SJSA1 (cell line): ENCODE data around the gene ZNF287. TPM values are rescaled to one million over a fixed set of nuclear protein-coding genes. Genes with fewer than 3 reads are reported as not detected.

Experiments used
- DNase-seq, 2 experiments: peaks; one replicate each; pipeline ENCODE4 v3.0.0-alpha.2; 2015 to 2020; ENCODE audit warnings: low spot score in 2 of 2, low read depth in 1 of 2
- H3K27ac ChIP-seq: fragments of 250-450 bp; sonication (Bioruptor Pico); 2 replicates; pipeline ENCODE4 v1.5.1; 2020; ENCODE audit warnings: mild to moderate bottlenecking, moderate library complexity
- H3K27me3 ChIP-seq: fragments of 250-450 bp; sonication (Bioruptor Pico); replicated peaks from 2 replicates; pipeline ENCODE4 v1.5.1; 2020; ENCODE audit warnings: mild to moderate bottlenecking, moderate library complexity
- H3K36me3 ChIP-seq: fragments of 250-450 bp; sonication (Bioruptor Pico); 2 replicates; pipeline ENCODE4 v1.5.1; 2020; ENCODE audit warnings: mild to moderate bottlenecking
- H3K4me1 ChIP-seq: fragments of 250-450 bp; sonication (Bioruptor Pico); replicated peaks from 2 replicates; pipeline ENCODE4 v1.6.1; 2021; ENCODE audit warnings: mild to moderate bottlenecking
- H3K4me3 ChIP-seq: fragments of 250-450 bp; sonication (Bioruptor Pico); 2 replicates; pipeline ENCODE4 v1.5.1; 2020; ENCODE audit warnings: mild to moderate bottlenecking
- H3K9me3 ChIP-seq: fragments of 250-450 bp; sonication (Bioruptor Pico); replicated peaks from 2 replicates; pipeline ENCODE4 v1.5.1; 2020; ENCODE audit warnings: mild to moderate bottlenecking
- total RNA-seq: library from RNA; depleted of rRNA; stranded (reverse); fragments of >200 nt; shearing (Covaris generic); gene quantifications from 2 replicates; pipeline ENCODE4 v1.2.3, GENCODE V29; 2014; rRNA removed

ZNF287 gene
- total RNA-seq, 1 experiment from 2014 or later: 6.4 TPM

DNA sequence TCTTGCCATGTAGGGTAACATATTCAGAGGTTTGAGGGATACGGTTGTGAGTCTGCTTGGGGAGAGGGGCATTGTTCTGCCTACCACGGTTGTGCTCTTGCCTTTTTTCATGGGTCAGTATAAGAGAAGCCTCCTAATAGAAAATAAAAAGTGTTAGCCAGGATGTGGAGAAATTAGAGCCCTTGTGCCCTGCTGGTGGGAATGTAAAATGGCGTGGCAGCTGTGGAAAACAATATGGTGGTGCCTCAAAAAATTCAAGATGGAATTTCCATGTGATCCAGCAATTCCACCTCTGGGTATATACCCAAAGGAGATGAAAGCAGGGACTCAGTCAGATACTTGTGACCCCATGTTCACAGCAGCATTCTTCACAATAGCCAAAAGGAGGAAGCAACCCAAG lies 62.8 kb downstream of the ZNF287 start:
- no peak overlapping the region for H3K27ac ChIP-seq
- H3K36me3 ChIP-seq: no peaks in the 10 kb centered on the region
- DNase-seq: no peak
- H3K4me1 ChIP-seq: no peaks in the 10 kb centered on the region
- H3K9me3 ChIP-seq: no peaks in the 10 kb centered on the region; the same call in 1 of the 2 replicates
- H3K27me3 ChIP-seq: no peaks in the 10 kb centered on the region; the same call in 1 of the 2 replicates
- H3K4me3 ChIP-seq: no peak overlapping the region

DNA sequence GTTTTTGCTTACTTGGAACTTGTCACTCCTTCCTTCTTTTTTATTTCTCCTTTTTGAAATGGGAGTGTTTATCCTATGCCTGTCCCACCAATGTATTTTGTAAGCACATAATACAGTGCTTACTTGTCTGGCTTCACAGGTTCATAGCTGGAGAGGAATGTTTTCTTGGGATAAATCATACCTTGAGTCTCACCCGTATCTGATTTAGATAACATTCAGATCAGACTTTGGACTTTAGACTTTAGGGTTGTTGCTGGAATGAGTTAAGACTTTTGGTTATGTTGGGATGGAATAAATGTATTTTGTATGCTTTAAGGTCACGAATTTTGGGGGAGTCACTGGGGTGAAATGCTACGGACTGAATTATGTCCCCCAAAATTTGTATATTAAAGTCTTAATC lies 64.0 kb downstream of the ZNF287 start:
- no peaks in the 10 kb centered on the region for H3K36me3 ChIP-seq
- DNase-seq: no peak
- no peak overlapping the region for H3K27ac ChIP-seq
- H3K9me3 ChIP-seq: no peaks in the 10 kb centered on the region; the same call in 1 of the 2 replicates
- no peaks in the 10 kb centered on the region for H3K4me1 ChIP-seq
- no peaks in the 10 kb centered on the region; the same call in 1 of the 2 replicates for H3K27me3 ChIP-seq
- no peak overlapping the region for H3K4me3 ChIP-seq

Other genes with a start within 250 kb of the ZNF287 start
- gene CENPV, start 215.7 kb downstream of the ZNF287 start, total RNA-seq: 48.3 and 66.0 TPM in 2 replicates
- gene UBB, start 188.1 kb downstream of the ZNF287 start, total RNA-seq: 1,919 and 2,989 TPM in 2 replicates
- 0.47 TPM in 1 of 2 replicates, not detected in the other for gene TRPV2, start 153.6 kb downstream of the ZNF287 start, total RNA-seq
- gene LRRC75A, start 77.0 kb downstream of the ZNF287 start, total RNA-seq: 0.39 TPM in 1 of 2 replicates, not detected in the other
- gene ZNF624, start 84.6 kb upstream of the ZNF287 start, total RNA-seq: 1.3 and 3.9 TPM in 2 replicates
- 0.61 TPM in 1 of 2 replicates, not detected in the other for gene CCDC144A, start 121.0 kb upstream of the ZNF287 start, total RNA-seq